Endodermal cell (in vitro differentiated cells): ENCODE data around the gene LRP8. TPM values are rescaled to one million over a fixed set of nuclear protein-coding genes. Genes with fewer than 3 reads are reported as not detected.

Source experiments
- DNase-seq: peaks from one replicate; pipeline ENCODE4 v3.0.0-alpha.2; 2017
- H3K27ac ChIP-seq: 2 replicates; pipeline ENCODE4 v1.5.1; 2013; ENCODE audit warnings: mild to moderate bottlenecking, low read depth, low read length, moderate library complexity
- H3K27me3 ChIP-seq: 2 replicates; pipeline ENCODE4 v1.6.1; 2013; ENCODE audit warnings: mild to moderate bottlenecking, low read length, moderate library complexity; ENCODE audit not compliant: insufficient read depth, control insufficient read depth, poor library complexity, severe bottlenecking
- H3K36me3 ChIP-seq: 2 replicates; pipeline ENCODE4 v1.7.0; 2013; ENCODE audit warnings: mild to moderate bottlenecking, low read length, moderate library complexity; ENCODE audit not compliant: control insufficient read depth, insufficient read depth
- H3K4me1 ChIP-seq: one replicate; pipeline ENCODE4 v1.7.0; 2013; ENCODE audit warnings: low read length; ENCODE audit not compliant: control insufficient read depth, insufficient read depth
- H3K4me3 ChIP-seq: 2 replicates; pipeline ENCODE4 v1.5.1; 2013; ENCODE audit warnings: mild to moderate bottlenecking, low read length, moderate library complexity
- H3K9ac ChIP-seq: 2 replicates; pipeline ENCODE4 v1.6.1; 2013; ENCODE audit warnings: mild to moderate bottlenecking, low read length, moderate library complexity; ENCODE audit not compliant: poor library complexity, severe bottlenecking; ENCODE audit errors: extremely low read depth
- H3K9me3 ChIP-seq: 2 replicates; pipeline ENCODE4 v1.6.1; 2013; ENCODE audit warnings: mild to moderate bottlenecking, low read length, moderate library complexity; ENCODE audit not compliant: control insufficient read depth
- H3K27ac Mint-ChIP-seq: 2 replicates; pipeline ENCODE4 v1.8.0; 2020; ENCODE audit warnings: mixed read lengths
- H3K27me3 Mint-ChIP-seq: 2 replicates; pipeline ENCODE4 v1.8.0; 2021; ENCODE audit warnings: mild to moderate bottlenecking, mixed read lengths; ENCODE audit not compliant: insufficient read depth
- H3K36me3 Mint-ChIP-seq: 2 replicates; pipeline ENCODE4 v1.8.0; 2020; ENCODE audit warnings: low read depth, mixed read lengths
- H3K4me1 Mint-ChIP-seq: 2 replicates; pipeline ENCODE4 v1.8.0; 2020; ENCODE audit warnings: mixed read lengths
- H3K4me3 Mint-ChIP-seq: 2 replicates; pipeline ENCODE4 v1.8.0; 2020; ENCODE audit warnings: mild to moderate bottlenecking, moderate library complexity, mixed read lengths
- H3K9me3 Mint-ChIP-seq: 2 replicates; pipeline ENCODE4 v1.8.0; 2020; ENCODE audit warnings: mild to moderate bottlenecking, mixed read lengths
- CTCF ChIP-seq: fragments of 200-600 bp; sonication (generic); conservative IDR thresholded peaks from 2 replicates; pipeline ENCODE4 v1.5.0; 2021; ENCODE audit warnings: antibody characterized with exemption, mild to moderate bottlenecking
- WGBS, 2 experiments: methylation state at CpG; one replicate each; pipeline versions ENCODE4 v1.1.5 to v1.1.7; 2013; ENCODE audit warnings: missing lambda C conversion rate in 2 of 2, mixed read lengths in 1 of 2; ENCODE audit not compliant: insufficient coverage in 1 of 2, insufficient read length in 1 of 2; 5-methylcytosine and 5-hydroxymethylcytosine counted together
- total RNA-seq, 2 donors: library from RNA; stranded (reverse); fragmentation: NEBNext Ultra II Directional in 1 of 2; extraction: Animal tissue kit (Norgen Biotek cat#: 25700) in 1 of 2; gene quantifications; 2 replicates in 1 of 2; 3 replicates in 1 of 2; pipeline ENCODE4 v1.2.1, GENCODE V29; 2021

The LRP8 gene
- total RNA-seq, 2 donors from 2014 or later = 29.1 to 39.6 TPM

- H3K36me3 Mint-ChIP-seq = peaks cover 30% of the 10 kb centered on the region
- peak overlapping the region; percentile 55 for H3K27ac Mint-ChIP-seq
- Histone ChIP-seq H3K27ac (no peak overlapping the region), H3K36me3 (peaks cover 14% of the 10 kb centered on the region), H3K4me1 (peaks cover 7% of the 10 kb centered on the region), H3K9me3 (no peaks in the 10 kb centered on the region), H3K4me3 (no peak overlapping the region), H3K27me3 (no peaks in the 10 kb centered on the region), H3K9ac (no peak overlapping the region)
- 90 to 92% methylated on average over 4 to 5 of the region's 5 CpGs for WGBS, 2 experiments
- no peak for TF ChIP-seq CTCF
- H3K4me1 Mint-ChIP-seq = peaks cover 14% of the 10 kb centered on the region
- H3K27me3 Mint-ChIP-seq = no peaks in the 10 kb centered on the region
- no peak overlapping the region for H3K4me3 Mint-ChIP-seq
- DNase-seq = no peak
- H3K9me3 Mint-ChIP-seq = no peaks in the 10 kb centered on the region
Measured at GRCh38 chr1:53313556-53313955, 14.3 kb downstream of the LRP8 start.

- Histone ChIP-seq H3K4me3 (no peak overlapping the region), H3K27me3 (no peaks in the 10 kb centered on the region), H3K4me1 (peaks cover 7% of the 10 kb centered on the region), H3K9me3 (no peaks in the 10 kb centered on the region), H3K27ac (no peak overlapping the region), H3K9ac (no peak overlapping the region), H3K36me3 (peaks cover 11% of the 10 kb centered on the region)
- no peak for DNase-seq
- H3K36me3 Mint-ChIP-seq = peaks cover 22% of the 10 kb centered on the region
- H3K27me3 Mint-ChIP-seq = no peaks in the 10 kb centered on the region
- 92 to 94% methylated on average over 7 to 11 of the region's 11 CpGs for WGBS, 2 experiments
- H3K4me1 Mint-ChIP-seq = peaks cover 11% of the 10 kb centered on the region
- no peaks in the 10 kb centered on the region for H3K9me3 Mint-ChIP-seq
- TF ChIP-seq CTCF = no peak
- no peak overlapping the region for H3K4me3 Mint-ChIP-seq
- H3K27ac Mint-ChIP-seq = no peak overlapping the region
Measured at GRCh38 chr1:53311702-53312305, 16.1 kb downstream of the LRP8 start.

- peaks cover 6% of the 10 kb centered on the region for H3K4me1 Mint-ChIP-seq
- no peak for TF ChIP-seq CTCF
- H3K36me3 ChIP-seq = peaks cover 11% of the 10 kb centered on the region
- 79 to 93% methylated on average over 4 to 15 of the region's 15 CpGs for WGBS, 2 experiments
- peak overlapping the region; percentile 38 for H3K27ac ChIP-seq
- no peak overlapping the region for H3K27ac Mint-ChIP-seq
- H3K4me1 ChIP-seq = peaks cover 4% of the 10 kb centered on the region
- H3K9me3 Mint-ChIP-seq = no peaks in the 10 kb centered on the region
- no peak overlapping the region for H3K9ac ChIP-seq
- H3K9me3 ChIP-seq = no peaks in the 10 kb centered on the region
- no peak overlapping the region for H3K4me3 ChIP-seq
- no peak for DNase-seq
- H3K27me3 Mint-ChIP-seq = no peaks in the 10 kb centered on the region
- H3K4me3 Mint-ChIP-seq = no peak overlapping the region
- no peaks in the 10 kb centered on the region for H3K27me3 ChIP-seq
- peaks cover 22% of the 10 kb centered on the region for H3K36me3 Mint-ChIP-seq
Measured at GRCh38 chr1:53310847-53311681, 16.8 kb downstream of the LRP8 start.
